K562 (cell line): Measurements from ENCODE around the gene ZDHHC12. TPM values are rescaled to one million over a fixed set of nuclear protein-coding genes. Genes with fewer than 3 reads are reported as not detected.

Experiments used
- CBFA2T2 ChIP-seq: fragments of 450-650 bp; conservative IDR thresholded peaks from 2 replicates; pipeline ENCODE4 v1.6.1; 2017; ENCODE audit warnings: mild to moderate bottlenecking
- CHD2 ChIP-seq: IDR thresholded peaks from 2 replicates; pipeline ENCODE4 v1.6.1; 2011; ENCODE audit warnings: low read depth, low read length
- HMG20B ChIP-seq: fragments of 250-450 bp; sonication (Bioruptor Pico); IDR thresholded peaks from 2 replicates; pipeline ENCODE4 v1.5.0; 2021; ENCODE audit warnings: mild to moderate bottlenecking
- HOXB6 ChIP-seq: fragments of 250-450 bp; sonication (Bioruptor Pico); IDR thresholded peaks from 2 replicates; pipeline ENCODE4 v1.5.1; 2022; ENCODE audit warnings: mild to moderate bottlenecking, borderline replicate concordance
- NFE2L1 ChIP-seq: fragments of 450-650 bp; IDR thresholded peaks from 2 replicates; pipeline ENCODE4 v1.6.1; 2016; ENCODE audit warnings: missing genetic modification characterization, low read depth, mild to moderate bottlenecking, missing compliant biosample characterization, moderate library complexity, borderline replicate concordance
- NR2C2 ChIP-seq, 2 experiments: fragments of 200-800 bp in 1 of 2; sonication (Bioruptor generic) in 1 of 2; sonication (generic) in 1 of 2; formaldehyde crosslinking in 1 of 2; IDR thresholded peaks; 2 replicates each; pipeline versions ENCODE4 v1.6.1 to v1.8.0; 2016 to 2022; ENCODE audit warnings: mild to moderate bottlenecking in 1 of 2, missing compliant biosample characterization in 1 of 2, missing genetic modification characterization in 1 of 2, missing genetic modification reagents in 1 of 2
- RAD51 ChIP-seq: fragments of 450-650 bp; IDR thresholded peaks from 2 replicates; pipeline ENCODE4 v1.7.1; 2016; ENCODE audit warnings: low read depth, mild to moderate bottlenecking, borderline replicate concordance
- SP2 ChIP-seq: IDR thresholded peaks from 2 replicates; pipeline ENCODE4 v1.6.1; 2011; ENCODE audit warnings: mild to moderate bottlenecking, low read depth, low read length, moderate library complexity; ENCODE audit not compliant: poor library complexity, severe bottlenecking; ENCODE audit errors: extremely low read depth
- ZNF140 ChIP-seq: fragments of 250-450 bp; sonication (Bioruptor Pico); IDR thresholded peaks from 2 replicates; pipeline ENCODE4 v1.8.0; 2021; ENCODE audit warnings: moderate library complexity, mild to moderate bottlenecking, inconsistent platforms
- ZNF696 ChIP-seq: fragments of 250-450 bp; sonication (Bioruptor Pico); conservative IDR thresholded peaks from 2 replicates; pipeline ENCODE4 v1.4.0; 2020; ENCODE audit warnings: mild to moderate bottlenecking, moderate library complexity
- polyA plus RNA-seq, 8 experiments: library from polyadenylated mRNA; depleted of rRNA in 4 of 8; stranded (reverse) in 5 of 8; unstranded in 3 of 8; fragments of >200 nt; fragmentation: Nextera tagmentation in 2 of 8; fragmentation: Illumina TruSeq in 1 of 8; extraction: Ambion mirVana in 2 of 8; extraction: Trizol in 1 of 8; gene quantifications; 2 replicates each; pipeline versions ENCODE4 v1.2.1 to v1.2.3, GENCODE V29; 2011 to 2014; ENCODE audit warnings: inconsistent platforms in 1 of 8, missing spikeins in 1 of 8
- total RNA-seq, 7 experiments: library from RNA; depleted of rRNA in 6 of 7; stranded (reverse); fragments of >200 nt in 6 of 7; fragmentation: Illumina TruSeq in 2 of 7; extraction: Trizol in 2 of 7; gene quantifications; 2 replicates each; pipeline versions ENCODE4 v1.2.1 to v1.2.3, GENCODE V29; 2011 to 2021; ENCODE audit warnings: low replicate concordance in 1 of 7
- TF ChIP-seq, protein P1 (sequence below): sonication (generic); formaldehyde crosslinking; IDR thresholded peaks from 2 replicates; pipeline ENCODE4 v1.8.0; 2022; ENCODE audit warnings: missing genetic modification reagents, mild to moderate bottlenecking, borderline replicate concordance
- TF ChIP-seq, protein P2 (sequence below): fragments of 450-650 bp; IDR thresholded peaks from 2 replicates; pipeline ENCODE4 v1.6.1; 2016; ENCODE audit warnings: missing biosample characterization, missing genetic modification characterization
- TF ChIP-seq, protein P3 (sequence below): fragments of 450-650 bp; formaldehyde crosslinking; IDR thresholded peaks from 2 replicates; pipeline ENCODE4 v1.4.0; 2022; ENCODE audit warnings: mild to moderate bottlenecking, moderate library complexity
- TF ChIP-seq, protein P4 (sequence below), 2 experiments: fragments of 450-650 bp; IDR thresholded peaks; 2 replicates each; pipeline ENCODE4 v1.6.1; 2016; ENCODE audit warnings: mild to moderate bottlenecking in 2 of 2, borderline replicate concordance in 1 of 2, low read depth in 1 of 2, moderate library complexity in 1 of 2

The ZDHHC12 gene
- total and polyA plus RNA-seq, 9 of the 15 experiments (the other 6 are each of a cell fraction or from before 2014, with no cell fraction given), result 0.21 to 38.0 (median 13.8) TPM

DNA sequence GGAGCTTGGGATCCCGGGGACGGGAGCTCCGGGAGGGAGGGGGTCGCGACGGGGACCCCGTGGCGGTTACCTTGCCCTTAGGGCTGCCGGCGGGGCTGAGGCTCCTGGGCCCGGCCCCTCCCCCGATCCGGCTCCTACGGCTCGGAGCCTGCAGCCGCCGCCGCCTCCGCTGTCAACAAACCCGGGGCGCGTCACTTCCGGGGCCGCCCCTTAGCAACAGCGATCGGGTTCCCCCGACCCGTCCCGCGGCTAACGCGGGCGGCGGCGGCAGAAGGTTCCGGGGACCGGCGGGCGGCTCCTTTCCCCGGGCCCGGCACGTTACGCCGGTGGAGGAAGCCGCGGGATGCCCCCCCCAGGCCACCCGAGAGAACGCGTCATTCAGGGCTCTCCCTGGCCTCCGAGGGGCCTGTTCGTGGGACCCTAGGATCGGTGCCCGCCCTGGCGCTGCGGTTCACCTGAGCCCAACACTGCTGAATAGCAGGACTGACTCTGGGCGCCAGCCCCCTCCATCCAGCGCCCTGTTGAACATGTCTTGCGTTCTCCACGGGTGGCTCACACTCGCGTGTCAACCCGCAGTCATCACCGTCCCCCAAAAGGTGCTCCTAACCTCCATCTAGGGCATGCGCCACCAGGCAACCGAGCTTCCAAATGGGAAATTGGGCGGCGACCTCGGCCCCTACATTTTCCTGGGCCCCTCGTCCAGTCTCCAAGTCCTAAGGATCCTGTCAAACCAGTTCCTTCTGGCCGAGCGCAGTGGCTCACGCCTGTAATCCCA lies 48.0 kb upstream of the ZDHHC12 start, which contains the start of gene ZER1 (continued):
- no peak for TF ChIP-seq ZNF696
- TF ChIP-seq, protein P1, sequence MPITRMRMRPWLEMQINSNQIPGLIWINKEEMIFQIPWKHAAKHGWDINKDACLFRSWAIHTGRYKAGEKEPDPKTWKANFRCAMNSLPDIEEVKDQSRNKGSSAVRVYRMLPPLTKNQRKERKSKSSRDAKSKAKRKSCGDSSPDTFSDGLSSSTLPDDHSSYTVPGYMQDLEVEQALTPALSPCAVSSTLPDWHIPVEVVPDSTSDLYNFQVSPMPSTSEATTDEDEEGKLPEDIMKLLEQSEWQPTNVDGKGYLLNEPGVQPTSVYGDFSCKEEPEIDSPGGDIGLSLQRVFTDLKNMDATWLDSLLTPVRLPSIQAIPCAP, result no peak
- TF ChIP-seq, protein P2, sequence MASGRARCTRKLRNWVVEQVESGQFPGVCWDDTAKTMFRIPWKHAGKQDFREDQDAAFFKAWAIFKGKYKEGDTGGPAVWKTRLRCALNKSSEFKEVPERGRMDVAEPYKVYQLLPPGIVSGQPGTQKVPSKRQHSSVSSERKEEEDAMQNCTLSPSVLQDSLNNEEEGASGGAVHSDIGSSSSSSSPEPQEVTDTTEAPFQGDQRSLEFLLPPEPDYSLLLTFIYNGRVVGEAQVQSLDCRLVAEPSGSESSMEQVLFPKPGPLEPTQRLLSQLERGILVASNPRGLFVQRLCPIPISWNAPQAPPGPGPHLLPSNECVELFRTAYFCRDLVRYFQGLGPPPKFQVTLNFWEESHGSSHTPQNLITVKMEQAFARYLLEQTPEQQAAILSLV, result no peak
- no peak for TF ChIP-seq NR2C2 (CRISPR knock-in tag; IDR thresholded peaks at IDR 0.05)
- TF ChIP-seq NR2C2 (tag; IDR thresholded peaks at IDR 0.05), result peak; percentile 92
- TF ChIP-seq HMG20B, result no peak
- no peak for TF ChIP-seq CBFA2T2
- TF ChIP-seq, protein P3, sequence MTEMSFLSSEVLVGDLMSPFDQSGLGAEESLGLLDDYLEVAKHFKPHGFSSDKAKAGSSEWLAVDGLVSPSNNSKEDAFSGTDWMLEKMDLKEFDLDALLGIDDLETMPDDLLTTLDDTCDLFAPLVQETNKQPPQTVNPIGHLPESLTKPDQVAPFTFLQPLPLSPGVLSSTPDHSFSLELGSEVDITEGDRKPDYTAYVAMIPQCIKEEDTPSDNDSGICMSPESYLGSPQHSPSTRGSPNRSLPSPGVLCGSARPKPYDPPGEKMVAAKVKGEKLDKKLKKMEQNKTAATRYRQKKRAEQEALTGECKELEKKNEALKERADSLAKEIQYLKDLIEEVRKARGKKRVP, result 0 out of 2 replicates have a peak, but pooled peaks have one; percentile 14
- peak; percentile 10; the same call in 1 of the 2 replicates for TF ChIP-seq CHD2
- TF ChIP-seq RAD51, result no peak; the same call in 1 of the 2 replicates
- no peak for TF ChIP-seq NFE2L1 (tag)
- TF ChIP-seq HOXB6 (CRISPR knock-in tag), result no peak
- peak; percentile 24 for TF ChIP-seq SP2
- TF ChIP-seq, protein P4, sequence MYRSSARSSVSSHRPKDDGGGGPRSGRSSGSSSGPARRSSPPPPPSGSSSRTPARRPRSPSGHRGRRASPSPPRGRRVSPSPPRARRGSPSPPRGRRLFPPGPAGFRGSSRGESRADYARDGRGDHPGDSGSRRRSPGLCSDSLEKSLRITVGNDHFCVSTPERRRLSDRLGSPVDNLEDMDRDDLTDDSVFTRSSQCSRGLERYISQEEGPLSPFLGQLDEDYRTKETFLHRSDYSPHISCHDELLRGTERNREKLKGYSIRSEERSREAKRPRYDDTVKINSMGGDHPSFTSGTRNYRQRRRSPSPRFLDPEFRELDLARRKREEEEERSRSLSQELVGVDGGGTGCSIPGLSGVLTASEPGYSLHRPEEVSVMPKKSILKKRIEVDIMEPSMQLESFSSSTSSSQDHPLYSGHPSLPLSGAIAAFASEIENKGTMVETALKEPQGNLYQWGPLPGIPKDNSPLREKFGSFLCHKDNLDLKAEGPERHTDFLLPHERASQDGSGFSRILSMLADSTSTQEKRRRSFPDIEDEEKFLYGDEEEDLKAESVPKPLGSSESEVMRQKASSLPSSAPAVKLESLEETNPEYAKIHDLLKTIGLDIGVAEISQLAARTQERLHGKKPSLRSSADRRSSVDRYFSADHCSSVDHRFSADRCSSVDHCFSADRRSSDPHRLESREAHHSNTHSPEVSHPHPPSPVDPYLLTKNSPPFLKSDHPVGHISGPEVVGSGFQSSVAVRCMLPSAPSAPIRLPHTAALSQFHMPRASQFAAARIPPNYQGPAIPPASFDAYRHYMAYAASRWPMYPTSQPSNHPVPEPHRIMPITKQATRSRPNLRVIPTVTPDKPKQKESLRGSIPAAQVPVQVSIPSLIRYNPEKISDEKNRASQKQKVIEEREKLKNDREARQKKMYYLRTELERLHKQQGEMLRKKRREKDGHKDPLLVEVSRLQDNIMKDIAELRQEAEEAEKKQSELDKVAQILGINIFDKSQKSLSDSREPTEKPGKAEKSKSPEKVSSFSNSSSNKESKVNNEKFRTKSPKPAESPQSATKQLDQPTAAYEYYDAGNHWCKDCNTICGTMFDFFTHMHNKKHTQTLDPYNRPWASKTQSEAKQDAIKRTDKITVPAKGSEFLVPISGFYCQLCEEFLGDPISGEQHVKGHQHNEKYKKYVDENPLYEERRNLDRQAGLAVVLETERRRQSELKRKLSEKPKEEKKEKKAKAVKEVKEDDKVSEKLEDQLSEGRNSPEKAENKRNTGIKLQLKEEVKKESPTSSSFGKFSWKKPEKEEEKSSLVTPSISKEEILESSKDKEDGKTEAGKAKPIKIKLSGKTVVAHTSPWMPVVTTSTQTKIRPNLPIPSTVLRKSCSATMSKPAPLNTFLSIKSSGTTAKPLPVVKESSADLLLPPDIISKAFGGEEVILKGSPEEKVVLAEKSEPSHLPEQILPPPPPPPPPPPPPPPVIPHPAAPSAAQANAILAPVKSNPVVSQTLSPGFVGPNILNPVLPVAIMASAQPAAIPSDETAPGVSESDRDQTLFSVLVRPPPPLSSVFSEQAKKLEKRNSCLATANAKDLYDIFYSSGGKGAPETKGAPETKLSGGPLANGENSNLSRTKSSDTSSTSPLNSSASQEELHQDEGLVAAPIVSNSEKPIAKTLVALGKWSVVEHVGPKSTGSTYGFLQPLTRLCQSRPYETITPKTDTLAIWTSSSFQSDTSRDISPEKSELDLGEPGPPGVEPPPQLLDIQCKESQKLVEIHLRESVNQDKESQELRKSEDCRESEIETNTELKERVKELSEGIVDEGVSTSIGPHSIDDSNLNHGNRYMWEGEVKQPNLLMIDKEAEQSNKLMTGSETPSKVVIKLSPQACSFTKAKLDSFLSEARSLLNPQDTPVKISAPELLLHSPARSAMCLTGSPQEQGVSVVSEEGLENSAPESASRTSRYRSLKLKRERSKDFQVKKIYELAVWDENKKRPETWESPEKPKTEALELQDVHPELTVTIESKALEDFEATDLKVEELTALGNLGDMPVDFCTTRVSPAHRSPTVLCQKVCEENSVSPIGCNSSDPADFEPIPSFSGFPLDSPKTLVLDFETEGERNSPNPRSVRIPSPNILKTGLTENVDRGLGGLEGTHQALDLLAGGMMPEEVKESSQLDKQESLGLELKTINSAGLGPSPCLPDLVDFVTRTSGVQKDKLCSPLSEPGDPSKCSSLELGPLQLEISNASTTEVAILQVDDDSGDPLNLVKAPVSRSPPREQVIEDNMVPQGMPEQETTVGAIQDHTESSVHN (IDR thresholded peaks at IDR 0.05; ENCODE audit: borderline replicate concordance in 1 of 2, low read depth in 1 of 2), result no peak
- no peak for TF ChIP-seq ZNF140 (CRISPR knock-in tag)
